Measurements from ENCODE around the gene MSN.

GRCh38 chrX:65673857-65674203 is 6.4 kb downstream of the MSN start:
- TF ChIP-seq YY1 (IDR thresholded peaks at IDR 0.05; ENCODE audit: insufficient read depth, insufficient read length) (no peak), SUZ12 (IDR thresholded peaks at IDR 0.05; ENCODE audit: extremely low read depth, insufficient read depth, insufficient read length) (no peak)
